Heart left ventricle (tissue), 13 donors: ENCODE measurements around the gene TMC2.

ENCODE experiments used
- CTCF ChIP-seq, 12 donors: fragments of 200-600 bp; sonication (generic) in 4 of 12; IDR thresholded peaks; one replicate each; pipeline versions ENCODE4 v1.5.0 to v1.8.0; 2018 to 2022; ENCODE audit warnings: antibody characterized with exemption in 12 of 12, mild to moderate bottlenecking in 5 of 12
- POLR2A ChIP-seq, 2 donors: fragments of 450-650 bp; IDR thresholded peaks; one replicate each; pipeline ENCODE4 v1.6.1; 2017; ENCODE audit warnings: antibody characterized with exemption in 2 of 2, mild to moderate bottlenecking in 2 of 2, moderate library complexity in 2 of 2
- donor health status: ischemic (EF 13 %, LVEDD 7.1; RV severe dilation, severe dysfunction).
- donor health status: DM: no; HTN: yes; CAD: no.
- donor health status: DM: no; HTN: no; CAD: no.
- donor health status: ischemic (EF 25% LVEDD 6.9; RV normal size, moderate dysfunction).
- donor health status: ischemic (EF 25% LVEDD 5.7; RV mildly dilated, moderate dysfunction).
- donor health status: ischemic (EF 35%, LVEDD 5.7; RV mildly dilated, moderate dysfunction).
- donor health status: nonischemic (EF 11% LVEDD 7.7; RV severe dilation, severe dysfunction).
- donor health status: DM: yes; HTN: yes; CAD: no.
- donor health status: PGD.
- donor health status: ischemic (EF 29% LVEDD 5.4; RV normal size, mild dysfunction).
- donor health status: nonischemic (EF 23%, LVEDD 6.1; RV moderate dilation, normal function).

- TF ChIP-seq CTCF (IDR thresholded peaks at IDR 0.05) (no peak), POLR2A (IDR thresholded peaks at IDR 0.05) (no peak)
These were observed 137.1 kb downstream of the TMC2 start for GRCh38 chr20:2673453-2673852.
